Epithelial cell of proximal tubule (primary cell): ENCODE measurements around the gene ATP2B3. TPM values are rescaled to one million over a fixed set of nuclear protein-coding genes. Genes with fewer than 3 reads are reported as not detected.

Source experiments
- DNase-seq: peaks from one replicate; pipeline ENCODE4 v3.0.0-alpha.2; 2011; ENCODE audit warnings: low read depth
- H3K4me3 ChIP-seq: 2 replicates; pipeline ENCODE4 v1.5.1; 2011; ENCODE audit warnings: low read depth, mild to moderate bottlenecking, low read length
- CTCF ChIP-seq: conservative IDR thresholded peaks from 2 replicates; pipeline ENCODE4 v1.5.1; 2012; ENCODE audit warnings: low read depth, mild to moderate bottlenecking, low read length
- total RNA-seq: library from RNA; depleted of rRNA; stranded (reverse); fragments of >200 nt; gene quantifications from 2 replicates; pipeline ENCODE4 v1.2.3, GENCODE V29; 2015

Gene ATP2B3
- total RNA-seq, 1 donor from 2014 or later = not detected

- no peak overlapping the region for H3K4me3 ChIP-seq
- no peak for TF ChIP-seq CTCF
- DNase-seq = no peak
Measured at GRCh38 chrX:153526042-153526441, 8.6 kb downstream of the ATP2B3 start.

- no peak overlapping the region for H3K4me3 ChIP-seq
- no peak for DNase-seq
- no peak for TF ChIP-seq CTCF
Measured at GRCh38 chrX:153526801-153527200, 9.4 kb downstream of the ATP2B3 start.

GRCh38 chrX:153527208-153527607 lies 9.8 kb downstream of the ATP2B3 start:
- no peak for TF ChIP-seq CTCF
- no peak for DNase-seq
- H3K4me3 ChIP-seq = no peak overlapping the region

GRCh38 chrX:153530411-153531129 lies 13.1 kb downstream of the ATP2B3 start:
- TF ChIP-seq CTCF = no peak
- DNase-seq = no peak
- H3K4me3 ChIP-seq = no peak overlapping the region

GRCh38 chrX:153533091-153533490 lies 15.6 kb downstream of the ATP2B3 start:
- no peak for TF ChIP-seq CTCF
- H3K4me3 ChIP-seq = no peak overlapping the region
- DNase-seq = no peak

- no peak for DNase-seq
- TF ChIP-seq CTCF = no peak
- H3K4me3 ChIP-seq = no peak overlapping the region
Measured at GRCh38 chrX:153537080-153537479, 19.6 kb downstream of the ATP2B3 start.
